HepG2 (cell line): Measurements from ENCODE around the gene INHBA. TPM values are rescaled to one million over a fixed set of nuclear protein-coding genes. Genes with fewer than 3 reads are reported as not detected.

Experiments
- ATAC-seq: fragments of 200-7000 bp; cut with Tn5 transposase; 3 replicates; pipeline ENCODE4 v1.9.1; 2020; ENCODE audit warnings: mild to moderate bottlenecking, moderate library complexity
- BruUV-seq: library from RNA; stranded (reverse); fragments of 400-500 nt; replicated peaks from 2 replicates; lab custom pipeline; 2021; lab: Mats Ljungman, UMichigan
- CTCF ChIA-PET: fragments of 300-600 bp; formaldehyde crosslinking; extraction: SDS; loops from one replicate; lab custom pipeline; 2021; ENCODE audit warnings: low total read pairs, inconsistent platforms, low intra/inter-chr PET ratio; lab: Yijun Ruan, JAX
- POLR2A ChIA-PET: fragments of 350-600 bp; sonication (Branson Sonifier 250); formaldehyde crosslinking; loops from one replicate; lab custom pipeline; 2020; ENCODE audit warnings: antibody characterized with exemption, inconsistent platforms; lab: Yijun Ruan, JAX
- DNase-seq: peaks from one replicate; pipeline ENCODE4 v3.0.0-alpha.2; 2015; ENCODE audit warnings: low spot score
- FAIRE-seq: peaks from 3 replicates; lab custom pipeline; 2011; peaks lifted over from hg19 to GRCh38; lab: Jason Lieb, UNC
- H2AFZ ChIP-seq: one replicate; pipeline ENCODE4 v1.6.1; 2011; ENCODE audit warnings: low read length, inconsistent platforms
- H3K27ac ChIP-seq: fragments of 300-600 bp; 3 replicates; pipeline ENCODE4 v1.8.0; 2011; ENCODE audit warnings: mixed run types, mild to moderate bottlenecking, mixed read lengths, low read length, inconsistent platforms; ENCODE audit not compliant: insufficient read depth; ENCODE audit errors: extremely low read length
- H3K27me3 ChIP-seq, 2 experiments: fragments of 200-600 bp in 1 of 2; 2 replicates in 1 of 2; 3 replicates in 1 of 2; pipeline versions ENCODE4 v1.6.0 to v1.8.0; 2011; ENCODE audit warnings: low read length in 2 of 2, mild to moderate bottlenecking in 2 of 2, moderate library complexity in 2 of 2, inconsistent platforms in 1 of 2; ENCODE audit not compliant: insufficient read depth in 2 of 2, control insufficient read depth in 1 of 2
- H3K36me3 ChIP-seq, 2 experiments: fragments of 200-600 bp in 1 of 2; replicated peaks in 1 of 2; 2 replicates in 1 of 2; 3 replicates in 1 of 2; pipeline versions ENCODE4 v1.5.1 to v1.8.0; 2011; ENCODE audit warnings: low read length in 2 of 2, inconsistent platforms in 1 of 2; ENCODE audit not compliant: insufficient read depth in 2 of 2, control insufficient read depth in 1 of 2
- H3K4me1 ChIP-seq: 2 replicates; pipeline ENCODE4 v1.5.1; 2012; ENCODE audit warnings: low read length, inconsistent platforms; ENCODE audit not compliant: insufficient read depth
- H3K4me2 ChIP-seq: 2 replicates; pipeline ENCODE4 v1.6.0; 2011; ENCODE audit warnings: low read depth, low read length, inconsistent platforms
- H3K4me3 ChIP-seq, 3 experiments: fragments of 200-600 bp in 1 of 3; sonication (generic), shearing (Covaris generic) in 1 of 3; replicated peaks in 1 of 3; 2 replicates each; pipeline ENCODE4 v1.5.1; 2011 to 2016; ENCODE audit warnings: low read length in 3 of 3, inconsistent platforms in 2 of 3, low read depth in 2 of 3, mild to moderate bottlenecking in 2 of 3, control low read depth in 1 of 3, mixed read lengths in 1 of 3; ENCODE audit not compliant: insufficient read depth in 1 of 3
- H3K79me2 ChIP-seq: one replicate; pipeline ENCODE4 v1.6.1; 2011; ENCODE audit warnings: low read length, inconsistent platforms; ENCODE audit not compliant: insufficient read depth
- H3K9ac ChIP-seq: 2 replicates; pipeline ENCODE4 v1.6.0; 2011; ENCODE audit warnings: mild to moderate bottlenecking, low read depth, low read length, inconsistent platforms; ENCODE audit not compliant: insufficient read depth
- H3K9me3 ChIP-seq: 2 replicates; pipeline ENCODE4 v1.5.1; 2012; ENCODE audit warnings: mild to moderate bottlenecking, low read length
- H4K20me1 ChIP-seq: 2 replicates; pipeline ENCODE4 v1.6.0; 2011; ENCODE audit warnings: inconsistent platforms, mild to moderate bottlenecking, low read length, moderate library complexity; ENCODE audit not compliant: insufficient read depth
- KLF9 ChIP-seq: IDR thresholded peaks from 2 replicates; pipeline ENCODE4 v1.6.1; 2016; ENCODE audit warnings: low read depth
- MLLT10 ChIP-seq: sonication (generic); formaldehyde crosslinking; IDR thresholded peaks from 2 replicates; pipeline ENCODE4 v1.4.0; 2020; ENCODE audit warnings: missing genetic modification reagents
- SRF ChIP-seq: IDR thresholded peaks from 2 replicates; pipeline ENCODE4 v1.6.1; 2011; ENCODE audit warnings: mild to moderate bottlenecking, low read depth, low read length, moderate library complexity
- ZBTB21 ChIP-seq: sonication (generic); formaldehyde crosslinking; IDR thresholded peaks from 2 replicates; pipeline ENCODE4 v1.4.0; 2020; ENCODE audit warnings: missing genetic modification reagents
- ZFP36L2 ChIP-seq: sonication (generic); formaldehyde crosslinking; IDR thresholded peaks from 2 replicates; pipeline ENCODE4 v1.4.0; 2020; ENCODE audit warnings: missing genetic modification reagents
- ZFYVE20 ChIP-seq: sonication (generic); formaldehyde crosslinking; IDR thresholded peaks from 2 replicates; pipeline ENCODE4 v1.8.0; 2023; ENCODE audit warnings: low read depth, mild to moderate bottlenecking, moderate library complexity, missing genetic modification reagents, borderline replicate concordance
- ZNF260 ChIP-seq: sonication (generic); formaldehyde crosslinking; IDR thresholded peaks from 2 replicates; pipeline ENCODE4 v1.4.0; 2020; ENCODE audit warnings: missing genetic modification reagents, low read depth, mild to moderate bottlenecking, borderline replicate concordance
- ZNF510 ChIP-seq: sonication (generic); formaldehyde crosslinking; IDR thresholded peaks from 2 replicates; pipeline ENCODE4 v1.4.0; 2020; ENCODE audit warnings: low read depth, mild to moderate bottlenecking, missing genetic modification reagents
- ZZZ3 ChIP-seq: sonication (generic); formaldehyde crosslinking; IDR thresholded peaks from 2 replicates; pipeline ENCODE4 v1.4.0; 2020; ENCODE audit warnings: missing genetic modification reagents, mild to moderate bottlenecking, borderline replicate concordance
- WGBS: methylation state at CpG from one replicate; pipeline ENCODE4 v1.1.6; 2017; ENCODE audit warnings: low lambda C conversion rate; 5-methylcytosine and 5-hydroxymethylcytosine counted together
- in situ Hi-C: cut with HindIII; loops from 2 replicates; pipeline ENCODE4 v1.10.0; 2017; ENCODE audit warnings: low pct_unique_long_range_greater_than_20kb; ENCODE audit not compliant: extremely low pct_ligation_motif_present
- intact Hi-C: fragments of 100-400 bp; cut with micrococcal nuclease; formaldehyde crosslinking; loops from one replicate; pipeline ENCODE4 v1.10.0; 2022; ENCODE audit not compliant: unreplicated experiment
- polyA plus RNA-seq, 8 experiments: library from polyadenylated mRNA; depleted of rRNA in 3 of 8; stranded (reverse) in 7 of 8; unstranded in 1 of 8; fragments of >200 nt; fragmentation: Illumina TruSeq in 4 of 8; extraction: Trizol in 4 of 8; gene quantifications; 2 replicates each; pipeline versions ENCODE4 v1.2.1 to v1.2.3, GENCODE V29; 2011 to 2016; ENCODE audit warnings: low read depth in 4 of 8, missing spikeins in 1 of 8, mixed read lengths in 1 of 8; ENCODE audit not compliant: insufficient read depth in 1 of 8
- total RNA-seq, 5 experiments: library from RNA; depleted of rRNA; stranded (reverse); fragments of >200 nt; fragmentation: Illumina TruSeq; extraction: Trizol; gene quantifications; 2 replicates each; pipeline ENCODE4 v1.2.3, GENCODE V29; 2016; ENCODE audit warnings: low read depth in 1 of 5
- TF ChIP-seq, protein P1 (sequence below): sonication (generic); formaldehyde crosslinking; IDR thresholded peaks from 2 replicates; pipeline ENCODE4 v1.4.0; 2020; ENCODE audit warnings: missing genetic modification reagents
- TF ChIP-seq, protein P2 (sequence below): sonication (generic); formaldehyde crosslinking; IDR thresholded peaks from 2 replicates; pipeline ENCODE4 v1.4.0; 2020; ENCODE audit warnings: missing genetic modification reagents
- TF ChIP-seq, protein P3 (sequence below): sonication (generic); formaldehyde crosslinking; conservative IDR thresholded peaks from 2 replicates; pipeline ENCODE4 v1.4.0; 2020; ENCODE audit warnings: missing genetic modification reagents

INHBA gene
- total and polyA plus RNA-seq, 2 of the 13 experiments (the other 11 are each of a cell fraction or from before 2014, with no cell fraction given), result not detected

DNA sequence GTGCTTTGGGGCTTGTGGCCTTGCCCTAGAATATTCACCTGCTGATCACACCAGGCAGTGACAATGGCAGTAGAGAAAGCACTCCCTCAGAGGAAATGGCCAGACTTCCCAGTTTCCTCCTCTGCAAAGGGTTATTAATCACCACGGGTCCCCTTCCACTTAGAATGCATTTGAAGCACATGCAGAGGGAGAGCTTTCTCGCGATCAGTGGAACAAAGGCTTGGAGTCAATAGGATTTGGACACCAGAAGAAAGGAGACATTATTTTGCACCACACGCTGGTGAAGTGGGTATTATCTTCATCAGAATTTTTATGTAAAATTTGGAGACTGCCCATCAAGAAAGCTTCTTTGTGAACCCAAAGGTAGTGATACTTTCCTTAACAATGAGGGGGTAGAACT lies 35.4 kb upstream of the INHBA start:
- in situ Hi-C loops, result no loop called here
- no peak for ATAC-seq

More for the DNA sequence above, 35.4 kb upstream of the INHBA start:
- Histone ChIP-seq H2AFZ (no peak overlapping the region), H3K27ac (no peak overlapping the region), H3K9me3 (peaks cover 31% of the 10 kb centered on the region), H3K79me2 (no peaks in the 10 kb centered on the region), H3K4me3 (no peak overlapping the region), H3K9ac (no peak overlapping the region), H3K4me2 (no peak overlapping the region), H3K4me1 (no peaks in the 10 kb centered on the region), H3K27me3 (no peaks in the 10 kb centered on the region), H4K20me1 (no peaks in the 10 kb centered on the region), H3K36me3 (no peaks in the 10 kb centered on the region)
- CTCF ChIA-PET, result no interaction called here
- POLR2A ChIA-PET, result no interaction called here
- FAIRE-seq, result no peak
- intact Hi-C loops, result no loop called here
- no peak for TF ChIP-seq MLLT10
- no peak for TF ChIP-seq ZZZ3 (CRISPR knock-in tag)
- TF ChIP-seq ZFP36L2, result no peak
- TF ChIP-seq, protein P1, sequence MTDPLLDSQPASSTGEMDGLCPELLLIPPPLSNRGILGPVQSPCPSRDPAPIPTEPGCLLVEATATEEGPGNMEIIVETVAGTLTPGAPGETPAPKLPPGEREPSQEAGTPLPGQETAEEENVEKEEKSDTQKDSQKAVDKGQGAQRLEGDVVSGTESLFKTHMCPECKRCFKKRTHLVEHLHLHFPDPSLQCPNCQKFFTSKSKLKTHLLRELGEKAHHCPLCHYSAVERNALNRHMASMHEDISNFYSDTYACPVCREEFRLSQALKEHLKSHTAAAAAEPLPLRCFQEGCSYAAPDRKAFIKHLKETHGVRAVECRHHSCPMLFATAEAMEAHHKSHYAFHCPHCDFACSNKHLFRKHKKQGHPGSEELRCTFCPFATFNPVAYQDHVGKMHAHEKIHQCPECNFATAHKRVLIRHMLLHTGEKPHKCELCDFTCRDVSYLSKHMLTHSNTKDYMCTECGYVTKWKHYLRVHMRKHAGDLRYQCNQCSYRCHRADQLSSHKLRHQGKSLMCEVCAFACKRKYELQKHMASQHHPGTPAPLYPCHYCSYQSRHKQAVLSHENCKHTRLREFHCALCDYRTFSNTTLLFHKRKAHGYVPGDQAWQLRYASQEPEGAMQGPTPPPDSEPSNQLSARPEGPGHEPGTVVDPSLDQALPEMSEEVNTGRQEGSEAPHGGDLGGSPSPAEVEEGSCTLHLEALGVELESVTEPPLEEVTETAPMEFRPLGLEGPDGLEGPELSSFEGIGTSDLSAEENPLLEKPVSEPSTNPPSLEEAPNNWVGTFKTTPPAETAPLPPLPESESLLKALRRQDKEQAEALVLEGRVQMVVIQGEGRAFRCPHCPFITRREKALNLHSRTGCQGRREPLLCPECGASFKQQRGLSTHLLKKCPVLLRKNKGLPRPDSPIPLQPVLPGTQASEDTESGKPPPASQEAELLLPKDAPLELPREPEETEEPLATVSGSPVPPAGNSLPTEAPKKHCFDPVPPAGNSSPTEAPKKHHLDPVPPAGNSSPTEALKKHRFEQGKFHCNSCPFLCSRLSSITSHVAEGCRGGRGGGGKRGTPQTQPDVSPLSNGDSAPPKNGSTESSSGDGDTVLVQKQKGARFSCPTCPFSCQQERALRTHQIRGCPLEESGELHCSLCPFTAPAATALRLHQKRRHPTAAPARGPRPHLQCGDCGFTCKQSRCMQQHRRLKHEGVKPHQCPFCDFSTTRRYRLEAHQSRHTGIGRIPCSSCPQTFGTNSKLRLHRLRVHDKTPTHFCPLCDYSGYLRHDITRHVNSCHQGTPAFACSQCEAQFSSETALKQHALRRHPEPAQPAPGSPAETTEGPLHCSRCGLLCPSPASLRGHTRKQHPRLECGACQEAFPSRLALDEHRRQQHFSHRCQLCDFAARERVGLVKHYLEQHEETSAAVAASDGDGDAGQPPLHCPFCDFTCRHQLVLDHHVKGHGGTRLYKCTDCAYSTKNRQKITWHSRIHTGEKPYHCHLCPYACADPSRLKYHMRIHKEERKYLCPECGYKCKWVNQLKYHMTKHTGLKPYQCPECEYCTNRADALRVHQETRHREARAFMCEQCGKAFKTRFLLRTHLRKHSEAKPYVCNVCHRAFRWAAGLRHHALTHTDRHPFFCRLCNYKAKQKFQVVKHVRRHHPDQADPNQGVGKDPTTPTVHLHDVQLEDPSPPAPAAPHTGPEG, result no peak
- TF ChIP-seq, protein P2, sequence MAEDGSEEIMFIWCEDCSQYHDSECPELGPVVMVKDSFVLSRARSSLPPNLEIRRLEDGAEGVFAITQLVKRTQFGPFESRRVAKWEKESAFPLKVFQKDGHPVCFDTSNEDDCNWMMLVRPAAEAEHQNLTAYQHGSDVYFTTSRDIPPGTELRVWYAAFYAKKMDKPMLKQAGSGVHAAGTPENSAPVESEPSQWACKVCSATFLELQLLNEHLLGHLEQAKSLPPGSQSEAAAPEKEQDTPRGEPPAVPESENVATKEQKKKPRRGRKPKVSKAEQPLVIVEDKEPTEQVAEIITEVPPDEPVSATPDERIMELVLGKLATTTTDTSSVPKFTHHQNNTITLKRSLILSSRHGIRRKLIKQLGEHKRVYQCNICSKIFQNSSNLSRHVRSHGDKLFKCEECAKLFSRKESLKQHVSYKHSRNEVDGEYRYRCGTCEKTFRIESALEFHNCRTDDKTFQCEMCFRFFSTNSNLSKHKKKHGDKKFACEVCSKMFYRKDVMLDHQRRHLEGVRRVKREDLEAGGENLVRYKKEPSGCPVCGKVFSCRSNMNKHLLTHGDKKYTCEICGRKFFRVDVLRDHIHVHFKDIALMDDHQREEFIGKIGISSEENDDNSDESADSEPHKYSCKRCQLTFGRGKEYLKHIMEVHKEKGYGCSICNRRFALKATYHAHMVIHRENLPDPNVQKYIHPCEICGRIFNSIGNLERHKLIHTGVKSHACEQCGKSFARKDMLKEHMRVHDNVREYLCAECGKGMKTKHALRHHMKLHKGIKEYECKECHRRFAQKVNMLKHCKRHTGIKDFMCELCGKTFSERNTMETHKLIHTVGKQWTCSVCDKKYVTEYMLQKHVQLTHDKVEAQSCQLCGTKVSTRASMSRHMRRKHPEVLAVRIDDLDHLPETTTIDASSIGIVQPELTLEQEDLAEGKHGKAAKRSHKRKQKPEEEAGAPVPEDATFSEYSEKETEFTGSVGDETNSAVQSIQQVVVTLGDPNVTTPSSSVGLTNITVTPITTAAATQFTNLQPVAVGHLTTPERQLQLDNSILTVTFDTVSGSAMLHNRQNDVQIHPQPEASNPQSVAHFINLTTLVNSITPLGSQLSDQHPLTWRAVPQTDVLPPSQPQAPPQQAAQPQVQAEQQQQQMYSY, result no peak
- no peak for TF ChIP-seq ZFYVE20 (CRISPR knock-in tag)
- TF ChIP-seq ZBTB21, result no peak
- no peak for TF ChIP-seq ZNF260 (CRISPR knock-in tag)
- TF ChIP-seq, protein P3, sequence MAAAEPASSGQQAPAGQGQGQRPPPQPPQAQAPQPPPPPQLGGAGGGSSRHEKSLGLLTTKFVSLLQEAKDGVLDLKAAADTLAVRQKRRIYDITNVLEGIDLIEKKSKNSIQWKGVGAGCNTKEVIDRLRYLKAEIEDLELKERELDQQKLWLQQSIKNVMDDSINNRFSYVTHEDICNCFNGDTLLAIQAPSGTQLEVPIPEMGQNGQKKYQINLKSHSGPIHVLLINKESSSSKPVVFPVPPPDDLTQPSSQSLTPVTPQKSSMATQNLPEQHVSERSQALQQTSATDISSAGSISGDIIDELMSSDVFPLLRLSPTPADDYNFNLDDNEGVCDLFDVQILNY, result no peak
- TF ChIP-seq ZNF510 (CRISPR knock-in tag), result no peak
- TF ChIP-seq SRF, result no peak
- no peak for TF ChIP-seq KLF9 (CRISPR knock-in tag)
- DNase-seq, result no peak
- no TSS peak for BruUV-seq
- 17% methylated on average over 4 of the region's 4 CpGs for WGBS
